ENCODE measurements around the gene RNF181.

RNF181 gene

GRCh38 chr2:85621338-85621737 is 25.8 kb downstream of the RNF181 start:
- Histone ChIP-seq H3K36me3 (ENCODE audit: control insufficient read depth in 4 of 4, insufficient read depth in 4 of 4, low read length in 3 of 4) (peaks cover 23 to 70% (median 44%) of the 10 kb centered on the region in 4 experiments), H3K4me3 (ENCODE audit: control insufficient read depth in 1 of 7, extremely low read depth in 1 of 7, insufficient read depth in 4 of 7, low read depth in 2 of 7, low read length in 6 of 7) (no peak overlapping the region), H3K27ac (ENCODE audit: insufficient read depth in 1 of 2, low read depth in 1 of 2, low read length in 2 of 2, poor library complexity in 1 of 2, severe bottlenecking in 2 of 2) (no peak overlapping the region), H3K9me3 (ENCODE audit: control extremely low read depth in 1 of 5, control insufficient read depth in 4 of 5, insufficient read depth in 2 of 5, low read depth in 1 of 5, low read length in 4 of 5) (no peaks in the 10 kb centered on the region), H3K4me1 (ENCODE audit: control extremely low read depth in 1 of 4, control insufficient read depth in 4 of 4, insufficient read depth in 4 of 4, low read length in 3 of 4) (peaks cover 6 to 11% (median 11%) of the 10 kb centered on the region in 4 experiments), H3K27me3 (replicated peaks in 2 of 5; ENCODE audit: control insufficient read depth in 4 of 5, insufficient read depth in 5 of 5, low read length in 4 of 5) (no peaks in the 10 kb centered on the region)
- WGBS (ENCODE audit: insufficient coverage): no CpG with 5 or more reads among the region's 1 CpG
- CTCF ChIA-PET: interaction anchor here (0.8 to 5.7 kb wide), 8 partner anchors 8 to 108 kb away, joined by 3 to 38 read pairs (median 5); no protein-coding TSS in a partner anchor
- POLR2A ChIA-PET: no interaction called here
- no peak for DNase-seq

DNA sequence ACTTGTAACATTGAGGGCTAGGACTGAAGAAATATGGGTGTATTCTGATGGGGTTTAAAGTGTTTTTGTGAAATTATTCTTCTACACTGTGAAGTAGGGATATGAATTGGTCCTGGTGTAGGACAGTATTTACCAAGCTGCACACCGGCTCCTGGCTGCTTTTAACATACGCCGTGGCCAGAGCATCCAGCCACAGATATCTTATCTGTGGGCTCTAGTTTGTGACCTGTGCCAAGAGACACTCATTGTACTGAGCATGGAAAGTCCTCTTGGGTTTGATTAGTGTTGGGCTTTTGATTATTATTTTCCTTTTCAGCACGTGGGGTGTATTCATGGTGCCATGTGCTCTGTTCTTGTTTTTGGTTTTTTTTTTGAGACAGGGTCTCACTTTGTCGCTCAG is 28.4 kb downstream of the RNF181 start:
- WGBS (ENCODE audit: insufficient coverage): 86% methylated on average over 5 of the region's 5 CpGs
- H3K36me3 ChIP-seq (ENCODE audit: control insufficient read depth in 4 of 4, insufficient read depth in 4 of 4, low read length in 3 of 4): peaks cover 29 to 86% (median 57%) of the 10 kb centered on the region in 4 experiments
- H3K4me1 ChIP-seq (ENCODE audit: control extremely low read depth in 1 of 4, control insufficient read depth in 4 of 4, insufficient read depth in 4 of 4, low read length in 3 of 4): no peaks in the 10 kb centered on the region
- no peak overlapping the region for H3K27ac ChIP-seq (ENCODE audit: insufficient read depth in 1 of 2, low read depth in 1 of 2, low read length in 2 of 2, poor library complexity in 1 of 2, severe bottlenecking in 2 of 2)
- H3K4me3 ChIP-seq (ENCODE audit: control insufficient read depth in 1 of 7, extremely low read depth in 1 of 7, insufficient read depth in 4 of 7, low read depth in 2 of 7, low read length in 6 of 7): no peak overlapping the region
- H3K27me3 ChIP-seq (replicated peaks in 2 of 5; ENCODE audit: control insufficient read depth in 4 of 5, insufficient read depth in 5 of 5, low read length in 4 of 5): no peaks in the 10 kb centered on the region
- no peak for DNase-seq
- H3K9me3 ChIP-seq (ENCODE audit: control extremely low read depth in 1 of 5, control insufficient read depth in 4 of 5, insufficient read depth in 2 of 5, low read depth in 1 of 5, low read length in 4 of 5): no peaks in the 10 kb centered on the region
- CTCF ChIA-PET: interaction anchor here (5.7 kb wide), 1 partner anchor 13 kb away, joined by 38 read pairs; no protein-coding TSS in a partner anchor
- POLR2A ChIA-PET: no interaction called here

GRCh38 chr2:85628658-85629057 is 33.1 kb downstream of the RNF181 start:
- Histone ChIP-seq H3K27me3 (replicated peaks in 2 of 5; ENCODE audit: control insufficient read depth in 4 of 5, insufficient read depth in 5 of 5, low read length in 4 of 5) (no peaks in the 10 kb centered on the region), H3K36me3 (ENCODE audit: control insufficient read depth in 4 of 4, insufficient read depth in 4 of 4, low read length in 3 of 4) (peaks cover 40 to 89% (median 63%) of the 10 kb centered on the region in 4 experiments), H3K4me3 (ENCODE audit: control insufficient read depth in 1 of 7, extremely low read depth in 1 of 7, insufficient read depth in 4 of 7, low read depth in 2 of 7, low read length in 6 of 7) (no peak overlapping the region), H3K9me3 (ENCODE audit: control extremely low read depth in 1 of 5, control insufficient read depth in 4 of 5, insufficient read depth in 2 of 5, low read depth in 1 of 5, low read length in 4 of 5) (no peaks in the 10 kb centered on the region), H3K27ac (ENCODE audit: insufficient read depth in 1 of 2, low read depth in 1 of 2, low read length in 2 of 2, poor library complexity in 1 of 2, severe bottlenecking in 2 of 2) (peak overlapping the region in 1 of 2 experiments; percentile 34), H3K4me1 (ENCODE audit: control extremely low read depth in 1 of 4, control insufficient read depth in 4 of 4, insufficient read depth in 4 of 4, low read length in 3 of 4) (no peaks in the 10 kb centered on the region)
- ChIA-PET POLR2A (interaction anchor here (1.0 to 1.2 kb wide), 2 partner anchors 8 to 67 kb away, joined by 3 to 4 read pairs; no protein-coding TSS in a partner anchor), CTCF (interaction anchor here (1.3 to 5.2 kb wide), 2 partner anchors 8 kb away, joined by 3 to 35 read pairs; no protein-coding TSS in a partner anchor)
- DNase-seq: peak in 1 of 3 donors; percentile 17
- WGBS (ENCODE audit: insufficient coverage): 89% methylated on average over 1 of the region's 2 CpGs

DNA sequence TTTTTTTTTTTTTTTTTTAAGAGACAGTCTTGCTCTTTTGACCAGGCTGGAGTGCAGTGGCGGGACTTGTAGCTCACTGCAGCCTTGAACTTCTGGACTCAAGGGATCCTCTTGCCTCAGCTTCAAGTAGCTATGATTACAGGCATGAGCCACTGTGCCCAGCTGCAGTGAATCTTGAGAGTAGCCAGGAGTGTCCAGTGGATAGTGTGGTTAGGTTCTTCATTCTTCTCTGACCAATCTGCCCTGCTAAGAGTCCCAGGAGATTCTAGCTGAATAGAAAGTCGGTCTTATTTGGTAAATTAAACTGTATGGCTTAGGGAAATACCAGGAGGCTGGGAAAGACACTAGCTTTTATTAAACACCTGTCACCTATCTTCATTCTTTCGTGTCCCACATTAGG is 35.8 kb downstream of the RNF181 start:
- 100% methylated on average over 1 of the region's 3 CpGs for WGBS (ENCODE audit: insufficient coverage)
- Histone ChIP-seq H3K4me3 (ENCODE audit: control insufficient read depth in 1 of 7, extremely low read depth in 1 of 7, insufficient read depth in 4 of 7, low read depth in 2 of 7, low read length in 6 of 7) (no peak overlapping the region), H3K36me3 (ENCODE audit: control insufficient read depth in 4 of 4, insufficient read depth in 4 of 4, low read length in 3 of 4) (peaks cover 36 to 85% (median 58%) of the 10 kb centered on the region in 4 experiments), H3K27ac (ENCODE audit: insufficient read depth in 1 of 2, low read depth in 1 of 2, low read length in 2 of 2, poor library complexity in 1 of 2, severe bottlenecking in 2 of 2) (no peak overlapping the region), H3K9me3 (ENCODE audit: control extremely low read depth in 1 of 5, control insufficient read depth in 4 of 5, insufficient read depth in 2 of 5, low read depth in 1 of 5, low read length in 4 of 5) (no peaks in the 10 kb centered on the region), H3K27me3 (replicated peaks in 2 of 5; ENCODE audit: control insufficient read depth in 4 of 5, insufficient read depth in 5 of 5, low read length in 4 of 5) (no peaks in the 10 kb centered on the region), H3K4me1 (ENCODE audit: control extremely low read depth in 1 of 4, control insufficient read depth in 4 of 4, insufficient read depth in 4 of 4, low read length in 3 of 4) (no peaks in the 10 kb centered on the region)
- ChIA-PET CTCF (interaction anchor here (0.7 to 9.5 kb wide), 5 partner anchors 10 to 113 kb away, joined by 3 to 69 read pairs (median 5); partner anchors contain the start of gene SFTPB), POLR2A (no interaction called here)
- DNase-seq: no peak

GRCh38 chr2:85635011-85635410 is 39.5 kb downstream of the RNF181 start:
- no peaks in the 10 kb centered on the region for H3K27me3 ChIP-seq (replicated peaks in 2 of 5; ENCODE audit: control insufficient read depth in 4 of 5, insufficient read depth in 5 of 5, low read length in 4 of 5)
- WGBS (ENCODE audit: insufficient coverage): 86% methylated on average over 5 of the region's 8 CpGs
- no peak for DNase-seq
- H3K36me3 ChIP-seq (ENCODE audit: control insufficient read depth in 4 of 4, insufficient read depth in 4 of 4, low read length in 3 of 4): peaks cover 39 to 85% (median 60%) of the 10 kb centered on the region in 4 experiments
- no peaks in the 10 kb centered on the region for H3K4me1 ChIP-seq (ENCODE audit: control extremely low read depth in 1 of 4, control insufficient read depth in 4 of 4, insufficient read depth in 4 of 4, low read length in 3 of 4)
- H3K27ac ChIP-seq (ENCODE audit: insufficient read depth in 1 of 2, low read depth in 1 of 2, low read length in 2 of 2, poor library complexity in 1 of 2, severe bottlenecking in 2 of 2): no peak overlapping the region
- no peaks in the 10 kb centered on the region for H3K9me3 ChIP-seq (ENCODE audit: control extremely low read depth in 1 of 5, control insufficient read depth in 4 of 5, insufficient read depth in 2 of 5, low read depth in 1 of 5, low read length in 4 of 5)
- POLR2A ChIA-PET: no interaction called here
- CTCF ChIA-PET: interaction anchor here (0.8 to 9.5 kb wide), 11 partner anchors 8 to 444 kb away, joined by 3 to 69 read pairs (median 17); no protein-coding TSS in a partner anchor
- no peak overlapping the region for H3K4me3 ChIP-seq (ENCODE audit: control insufficient read depth in 1 of 7, extremely low read depth in 1 of 7, insufficient read depth in 4 of 7, low read depth in 2 of 7, low read length in 6 of 7)

DNA sequence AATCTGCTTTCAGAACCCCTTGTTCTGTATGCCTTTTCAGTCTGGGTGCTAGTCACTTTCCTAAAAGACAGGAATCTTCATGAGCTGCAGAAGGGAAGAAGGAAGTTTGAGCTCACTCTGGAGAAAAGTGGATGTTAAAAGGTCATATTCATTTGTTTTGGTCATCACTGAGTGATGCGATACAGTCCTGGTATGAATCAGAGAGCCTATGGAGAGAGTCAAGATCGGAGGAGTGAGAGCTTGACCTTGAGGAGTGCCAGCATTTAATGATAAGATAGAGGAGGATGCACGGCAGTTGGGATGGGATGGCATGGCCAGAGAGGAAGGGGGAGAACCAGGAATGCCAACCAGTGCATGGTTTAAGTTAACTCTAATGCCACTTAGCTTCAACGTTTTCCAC is 40.1 kb downstream of the RNF181 start:
- Histone ChIP-seq H3K27me3 (replicated peaks in 2 of 5; ENCODE audit: control insufficient read depth in 4 of 5, insufficient read depth in 5 of 5, low read length in 4 of 5) (no peaks in the 10 kb centered on the region), H3K27ac (ENCODE audit: insufficient read depth in 1 of 2, low read depth in 1 of 2, low read length in 2 of 2, poor library complexity in 1 of 2, severe bottlenecking in 2 of 2) (peak overlapping the region in 1 of 2 experiments; percentile 29), H3K9me3 (ENCODE audit: control extremely low read depth in 1 of 5, control insufficient read depth in 4 of 5, insufficient read depth in 2 of 5, low read depth in 1 of 5, low read length in 4 of 5) (no peaks in the 10 kb centered on the region), H3K36me3 (ENCODE audit: control insufficient read depth in 4 of 4, insufficient read depth in 4 of 4, low read length in 3 of 4) (peaks cover 34 to 84% (median 57%) of the 10 kb centered on the region in 4 experiments), H3K4me1 (ENCODE audit: control extremely low read depth in 1 of 4, control insufficient read depth in 4 of 4, insufficient read depth in 4 of 4, low read length in 3 of 4) (no peaks in the 10 kb centered on the region), H3K4me3 (ENCODE audit: control insufficient read depth in 1 of 7, extremely low read depth in 1 of 7, insufficient read depth in 4 of 7, low read depth in 2 of 7, low read length in 6 of 7) (no peak overlapping the region)
- 95% methylated on average over 3 of the region's 4 CpGs for WGBS (ENCODE audit: insufficient coverage)
- no peak for DNase-seq
- CTCF ChIA-PET: interaction anchor here (0.8 to 9.5 kb wide), 13 partner anchors 8 to 179 kb away, joined by 3 to 69 read pairs (median 6); partner anchors contain the start of gene GGCX
- POLR2A ChIA-PET: no interaction called here

DNA sequence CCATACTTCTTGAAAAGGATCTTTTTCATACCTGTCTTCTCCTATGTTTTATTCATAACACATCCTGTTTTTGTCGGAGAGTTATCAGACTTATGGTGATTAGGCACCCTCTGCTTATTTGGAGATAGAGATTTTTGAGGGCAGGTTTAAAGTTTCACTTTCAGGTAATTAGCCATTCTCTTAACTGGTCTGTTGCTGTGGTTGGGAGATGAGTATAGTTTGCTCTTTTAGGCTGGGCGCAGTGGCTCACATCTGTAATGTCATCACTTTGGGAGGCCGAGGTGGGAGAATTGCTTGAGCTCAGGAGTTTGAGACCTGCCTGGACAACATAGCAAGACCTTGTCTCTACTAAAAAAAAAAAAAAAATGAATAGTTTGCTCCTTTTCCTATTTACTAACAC is 47.2 kb downstream of the RNF181 start:
- ChIA-PET CTCF (interaction anchor here (1.3 to 7.4 kb wide), 3 partner anchors 8 to 32 kb away, joined by 3 to 69 read pairs (median 5); no protein-coding TSS in a partner anchor), POLR2A (no interaction called here)
- no peaks in the 10 kb centered on the region for H3K27me3 ChIP-seq (replicated peaks in 2 of 5; ENCODE audit: control insufficient read depth in 4 of 5, insufficient read depth in 5 of 5, low read length in 4 of 5)
- H3K4me3 ChIP-seq (ENCODE audit: control insufficient read depth in 1 of 7, extremely low read depth in 1 of 7, insufficient read depth in 4 of 7, low read depth in 2 of 7, low read length in 6 of 7): no peak overlapping the region
- H3K4me1 ChIP-seq (ENCODE audit: control extremely low read depth in 1 of 4, control insufficient read depth in 4 of 4, insufficient read depth in 4 of 4, low read length in 3 of 4): no peaks in the 10 kb centered on the region
- no peak overlapping the region for H3K27ac ChIP-seq (ENCODE audit: insufficient read depth in 1 of 2, low read depth in 1 of 2, low read length in 2 of 2, poor library complexity in 1 of 2, severe bottlenecking in 2 of 2)
- H3K36me3 ChIP-seq (ENCODE audit: control insufficient read depth in 4 of 4, insufficient read depth in 4 of 4, low read length in 3 of 4): peaks cover 34 to 91% (median 61%) of the 10 kb centered on the region in 4 experiments
- 100% methylated on average over 1 of the region's 3 CpGs for whole genome bisulfite sequencing (ENCODE audit: insufficient coverage)
- no peak for DNase-seq
- H3K9me3 ChIP-seq (ENCODE audit: control extremely low read depth in 1 of 5, control insufficient read depth in 4 of 5, insufficient read depth in 2 of 5, low read depth in 1 of 5, low read length in 4 of 5): no peaks in the 10 kb centered on the region
